HG03457 (cell line): ENCODE data around the gene ATXN2L.

Source experiments
- ATAC-seq: cut with Tn5 transposase; IDR thresholded peaks from one replicate; pipeline ENCODE4 v1.9.1; 2021; ENCODE audit warnings: moderate number of reproducible peaks; ENCODE audit not compliant: unreplicated experiment

The ATXN2L gene

DNA sequence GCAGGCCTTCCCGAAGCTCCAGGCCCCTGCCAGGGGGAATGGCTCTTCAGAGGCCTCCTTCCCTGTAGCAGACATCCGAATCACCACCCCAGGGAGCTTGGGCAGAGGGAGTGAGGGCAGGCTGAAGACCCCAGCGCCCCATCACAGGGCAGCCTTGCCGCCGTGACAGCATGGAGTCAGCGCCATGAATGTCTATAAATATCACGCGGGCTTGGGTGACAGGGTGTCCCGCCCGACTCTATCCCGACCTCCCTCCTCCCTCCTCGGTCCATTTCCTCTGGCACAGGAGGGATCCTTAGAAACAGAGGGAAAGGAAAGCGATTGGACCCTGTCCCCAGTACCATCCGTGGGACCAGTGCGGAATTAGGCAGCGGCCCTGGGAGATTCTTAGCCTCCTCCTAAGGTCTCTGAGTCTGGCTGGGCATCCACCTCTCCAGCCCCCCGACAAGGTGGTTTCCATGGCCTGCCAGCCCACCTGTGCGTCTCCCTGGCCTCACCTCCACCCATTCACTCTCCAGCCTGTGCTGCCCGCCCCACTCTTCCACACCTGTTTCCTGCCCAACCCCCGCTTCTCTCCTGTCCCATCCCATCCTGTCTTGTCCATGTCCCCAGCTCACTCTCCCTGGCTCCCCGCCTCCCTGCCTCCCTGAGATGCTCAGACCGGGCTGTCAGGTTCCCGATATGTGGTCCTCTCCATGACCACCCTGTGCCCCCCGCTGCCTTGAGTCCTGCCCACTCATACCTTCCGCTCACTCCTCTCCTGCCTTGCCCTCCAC is 60.6 kb downstream of the ATXN2L start:
- no peak for ATAC-seq

DNA sequence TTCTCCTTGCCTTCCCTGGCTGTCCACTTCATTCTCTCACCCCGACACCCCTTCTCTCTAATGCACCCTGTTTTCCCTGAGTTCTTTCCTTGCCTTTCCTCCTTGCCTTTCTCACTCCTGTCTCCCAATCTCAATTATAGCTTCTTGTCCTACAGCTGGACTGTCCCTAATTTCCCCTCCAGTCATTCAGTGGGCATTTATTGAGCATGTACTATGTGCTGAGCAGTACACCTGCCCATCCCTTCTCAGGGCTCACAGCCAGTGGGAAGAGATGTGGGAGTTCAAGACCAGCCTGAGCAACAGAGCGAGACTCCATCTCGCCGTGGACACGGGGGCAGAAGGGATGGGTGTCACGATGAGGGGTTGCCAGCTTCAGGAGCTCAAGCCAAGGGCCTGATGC is 61.2 kb downstream of the ATXN2L start:
- no peak for ATAC-seq
